GM10266 (cell line): ENCODE measurements around the gene NALF2.

ENCODE experiments used
- DNase-seq: peaks from one replicate; pipeline ENCODE4 v3.0.0; 2012; ENCODE audit errors: extremely low spot score
- CTCF ChIP-seq: IDR thresholded peaks from 2 replicates; pipeline ENCODE4 v1.5.1; 2012; ENCODE audit warnings: mild to moderate bottlenecking, low read depth; ENCODE audit not compliant: control insufficient read depth, insufficient read depth; ENCODE audit errors: missing control alignments

Gene NALF2

GRCh38 chrX:69546417-69546816 lies 42.3 kb downstream of the NALF2 start:
- no peak for DNase-seq
- no peak for TF ChIP-seq CTCF

GRCh38 chrX:69546978-69547377 lies 42.9 kb downstream of the NALF2 start:
- no peak for DNase-seq
- TF ChIP-seq CTCF, result no peak

GRCh38 chrX:69551421-69552009 lies 47.4 kb downstream of the NALF2 start:
- DNase-seq, result no peak
- TF ChIP-seq CTCF, result no peak

- no peak for DNase-seq
- no peak for TF ChIP-seq CTCF
Observed at GRCh38 chrX:69552512-69552911, 48.4 kb downstream of the NALF2 start.
